SU-DHL-6 (cell line): ENCODE data around the gene INVS.

Source experiments
- H2AFZ ChIP-seq: fragments of 200-600 bp; sonication (generic); 2 replicates; pipeline ENCODE4 v1.6.1; 2014; ENCODE audit warnings: low read depth, mild to moderate bottlenecking, moderate library complexity, mixed read lengths, antibody characterized with exemption, low read length; ENCODE audit not compliant: severe bottlenecking
- H3F3A ChIP-seq: fragments of 200-600 bp; shearing (Covaris generic); 2 replicates; pipeline ENCODE4 v1.6.0; 2016; ENCODE audit warnings: antibody characterized with exemption, mild to moderate bottlenecking; ENCODE audit not compliant: insufficient read depth
- H3K27ac ChIP-seq: fragments of 200-600 bp; sonication (generic); 2 replicates; pipeline ENCODE4 v1.5.1; 2016; ENCODE audit warnings: low read depth, mild to moderate bottlenecking, low read length, moderate library complexity, mixed read lengths
- H3K27me3 ChIP-seq: fragments of 200-600 bp; sonication (generic), shearing (Covaris generic); 2 replicates; pipeline ENCODE4 v1.6.0; 2014; ENCODE audit warnings: mild to moderate bottlenecking, low read length
- H3K36me3 ChIP-seq: fragments of 200-600 bp; sonication (generic); 2 replicates; pipeline ENCODE4 v1.6.1; 2014; ENCODE audit warnings: mild to moderate bottlenecking, low read length, mixed read lengths
- H3K4me2 ChIP-seq: fragments of 300-600, 200-600 bp; shearing (Covaris generic), sonication (generic); 2 replicates; pipeline ENCODE4 v1.6.0; 2014; ENCODE audit warnings: low read length, low read depth, mild to moderate bottlenecking; ENCODE audit not compliant: poor library complexity, severe bottlenecking
- H3K4me3 ChIP-seq: fragments of 200-600 bp; sonication (generic); 2 replicates; pipeline ENCODE4 v1.5.1; 2014; ENCODE audit warnings: antibody characterized with exemption, low read length, mild to moderate bottlenecking, mixed read lengths; ENCODE audit not compliant: insufficient read depth, poor library complexity, severe bottlenecking
- H3K79me2 ChIP-seq: fragments of 200-600 bp; sonication (generic); 2 replicates; pipeline ENCODE4 v1.6.1; 2014; ENCODE audit warnings: mild to moderate bottlenecking, low read length, moderate library complexity; ENCODE audit not compliant: insufficient read depth
- H3K9ac ChIP-seq: fragments of 200-600 bp; sonication (generic); 2 replicates; pipeline ENCODE4 v1.7.0; 2014; ENCODE audit warnings: mild to moderate bottlenecking, low read length
- H3K9me2 ChIP-seq: fragments of 200-600 bp; sonication (generic); replicated peaks from 2 replicates; pipeline ENCODE4 v1.6.1; 2014; ENCODE audit warnings: low read length; ENCODE audit not compliant: insufficient read depth
- H3K9me3 ChIP-seq: fragments of 200-600 bp; sonication (generic); 2 replicates; pipeline ENCODE4 v1.6.1; 2014; ENCODE audit warnings: low read length, mixed read lengths; ENCODE audit not compliant: insufficient read depth
- H4K20me1 ChIP-seq: fragments of 200-600 bp; sonication (generic); 2 replicates; pipeline ENCODE4 v1.6.1; 2014; ENCODE audit warnings: low read depth, mild to moderate bottlenecking, antibody characterized with exemption, low read length, moderate library complexity, mixed read lengths
- EZH2phosphoT487 ChIP-seq: fragments of 200-600 bp; sonication (generic), shearing (Covaris generic); conservative IDR thresholded peaks from 2 replicates; pipeline ENCODE4 v1.6.1; 2018; ENCODE audit warnings: mild to moderate bottlenecking, antibody characterized with exemption, low read length, moderate library complexity, mixed read lengths
- TF ChIP-seq, protein P1 (sequence below): fragments of 200-600 bp; sonication (generic); IDR thresholded peaks from one replicate; pipeline ENCODE4 v1.5.1; 2017; ENCODE audit warnings: antibody characterized with exemption, mild to moderate bottlenecking, low read length, moderate library complexity; ENCODE audit not compliant: insufficient read depth, poor library complexity, severe bottlenecking

The INVS gene

DNA sequence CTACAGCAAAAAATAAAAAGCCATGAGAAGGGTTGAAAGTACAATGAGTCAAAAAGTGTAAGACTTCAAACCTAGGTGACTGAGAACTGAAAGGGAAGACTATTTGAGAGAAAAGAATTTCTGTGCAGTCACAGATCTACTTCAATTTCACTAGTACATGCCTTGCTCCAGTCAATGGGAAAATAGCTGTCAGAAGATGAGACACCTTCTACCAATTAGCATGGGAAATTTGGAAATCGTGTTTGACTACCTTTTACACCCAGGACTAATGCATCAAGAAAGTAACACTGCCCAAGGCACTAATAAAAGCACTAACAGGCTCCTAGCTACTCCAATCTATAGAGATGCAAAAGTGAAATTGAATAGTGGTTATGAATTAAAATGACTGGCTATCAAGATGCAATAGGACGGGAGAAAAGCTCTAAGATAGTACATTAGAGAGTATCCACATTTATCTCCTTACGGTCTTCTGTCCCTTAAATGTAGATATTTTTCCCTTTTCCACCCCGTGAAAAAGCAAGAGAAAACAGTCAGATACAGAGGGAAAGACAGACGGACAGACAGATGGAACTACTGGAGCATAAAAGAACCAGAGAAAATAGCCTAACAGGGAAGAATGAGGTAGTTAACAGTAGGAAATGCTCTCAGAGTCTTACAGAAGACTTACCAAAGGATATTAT is 15.5 kb upstream of the INVS start:
- Histone ChIP-seq H3K36me3 (0 out of 2 replicates have a peak, but pooled peaks cover 4% of the 10 kb centered on the region), H2AFZ (no peak overlapping the region), H3K9me3 (no peaks in the 10 kb centered on the region), H3K4me3 (peak overlapping the region; percentile 44), H3K79me2 (peaks cover 92% of the 10 kb centered on the region), H3K4me2 (peak overlapping the region; percentile 88), H3K27me3 (no peaks in the 10 kb centered on the region), H3K9me2 (no peaks in the 10 kb centered on the region), H4K20me1 (peaks cover 15% of the 10 kb centered on the region; the same call in 1 of the 2 replicates), H3F3A (peaks cover 60% of the 10 kb centered on the region), H3K9ac (peak overlapping the region; percentile 51), H3K27ac (peak overlapping the region; percentile 98)
- TF ChIP-seq, protein P1, sequence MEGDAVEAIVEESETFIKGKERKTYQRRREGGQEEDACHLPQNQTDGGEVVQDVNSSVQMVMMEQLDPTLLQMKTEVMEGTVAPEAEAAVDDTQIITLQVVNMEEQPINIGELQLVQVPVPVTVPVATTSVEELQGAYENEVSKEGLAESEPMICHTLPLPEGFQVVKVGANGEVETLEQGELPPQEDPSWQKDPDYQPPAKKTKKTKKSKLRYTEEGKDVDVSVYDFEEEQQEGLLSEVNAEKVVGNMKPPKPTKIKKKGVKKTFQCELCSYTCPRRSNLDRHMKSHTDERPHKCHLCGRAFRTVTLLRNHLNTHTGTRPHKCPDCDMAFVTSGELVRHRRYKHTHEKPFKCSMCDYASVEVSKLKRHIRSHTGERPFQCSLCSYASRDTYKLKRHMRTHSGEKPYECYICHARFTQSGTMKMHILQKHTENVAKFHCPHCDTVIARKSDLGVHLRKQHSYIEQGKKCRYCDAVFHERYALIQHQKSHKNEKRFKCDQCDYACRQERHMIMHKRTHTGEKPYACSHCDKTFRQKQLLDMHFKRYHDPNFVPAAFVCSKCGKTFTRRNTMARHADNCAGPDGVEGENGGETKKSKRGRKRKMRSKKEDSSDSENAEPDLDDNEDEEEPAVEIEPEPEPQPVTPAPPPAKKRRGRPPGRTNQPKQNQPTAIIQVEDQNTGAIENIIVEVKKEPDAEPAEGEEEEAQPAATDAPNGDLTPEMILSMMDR: no peak
- TF ChIP-seq EZH2phosphoT487: no peak

DNA sequence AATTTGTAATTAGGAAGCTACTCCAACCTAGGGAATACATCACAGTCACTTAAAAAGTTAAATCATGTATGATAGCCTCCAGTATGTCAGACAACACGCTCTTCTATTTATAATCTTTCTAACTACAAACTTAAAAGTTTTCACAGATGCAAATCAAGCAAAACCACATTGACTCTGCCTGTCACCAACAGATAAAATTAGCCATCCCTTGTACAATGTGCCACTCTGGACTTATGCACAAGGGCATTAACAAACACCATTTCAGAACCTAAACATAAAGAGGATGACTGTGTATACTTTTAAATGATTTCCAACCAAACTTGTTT is 15.0 kb upstream of the INVS start:
- Histone ChIP-seq H3K4me2 (peak overlapping the region; percentile 88), H4K20me1 (peaks cover 15% of the 10 kb centered on the region; the same call in 1 of the 2 replicates), H3K27ac (peak overlapping the region; percentile 98), H3K9me3 (no peaks in the 10 kb centered on the region), H3K79me2 (peaks cover 92% of the 10 kb centered on the region), H3K4me3 (peak overlapping the region; percentile 45), H3K27me3 (no peaks in the 10 kb centered on the region), H3K9ac (peak overlapping the region; percentile 51), H3K9me2 (no peaks in the 10 kb centered on the region), H3F3A (peaks cover 60% of the 10 kb centered on the region), H2AFZ (no peak overlapping the region), H3K36me3 (0 out of 2 replicates have a peak, but pooled peaks cover 4% of the 10 kb centered on the region)
- no peak for TF ChIP-seq EZH2phosphoT487
- TF ChIP-seq, protein P1: no peak

DNA sequence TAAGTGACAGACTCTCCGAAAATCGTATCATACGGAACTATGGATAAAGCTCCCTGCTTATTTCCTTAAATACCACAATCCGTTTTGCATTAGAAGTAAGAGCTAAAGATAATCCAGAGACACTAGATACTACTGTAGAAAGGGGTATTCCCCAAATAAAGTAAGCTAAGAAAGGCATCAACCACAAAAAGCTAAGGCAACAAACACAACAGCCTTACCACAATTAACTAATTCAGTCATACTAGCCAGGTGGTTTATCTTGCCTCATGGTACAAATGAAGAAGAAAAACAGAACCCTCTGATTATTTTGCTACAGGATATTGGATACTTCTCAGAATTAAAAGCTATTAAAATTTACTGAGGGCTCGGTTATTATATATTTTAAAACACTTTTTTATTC is 14.3 kb upstream of the INVS start:
- H3F3A ChIP-seq: peaks cover 60% of the 10 kb centered on the region
- H3K9me2 ChIP-seq: no peaks in the 10 kb centered on the region
- no peaks in the 10 kb centered on the region for H3K27me3 ChIP-seq
- peaks cover 92% of the 10 kb centered on the region for H3K79me2 ChIP-seq
- H3K9ac ChIP-seq: peak overlapping the region; percentile 53
- peak overlapping the region; percentile 98 for H3K27ac ChIP-seq
- H3K4me2 ChIP-seq: peak overlapping the region; percentile 88
- no peaks in the 10 kb centered on the region for H3K9me3 ChIP-seq
- H3K4me3 ChIP-seq: peak overlapping the region; percentile 45
- 0 out of 2 replicates have a peak, but pooled peaks cover 4% of the 10 kb centered on the region for H3K36me3 ChIP-seq
- TF ChIP-seq EZH2phosphoT487: no peak
- TF ChIP-seq, protein P1: no peak
- peaks cover 15% of the 10 kb centered on the region; the same call in 1 of the 2 replicates for H4K20me1 ChIP-seq
- H2AFZ ChIP-seq: no peak overlapping the region
